Right lung (tissue), 5 donors: ENCODE results near the gene CLDN14. TPM values are rescaled to one million over a fixed set of nuclear protein-coding genes. Genes with fewer than 3 reads are reported as not detected.
"Not testable (repeated sequence)": the region's sequence is repeated elsewhere in the genome, so short reads cannot be mapped to it uniquely, and the experiment has no call there.

Experiments
- DNase-seq, 2 donors: peaks; one replicate each; pipeline ENCODE4 v3.0.0-alpha.2; 2013
- polyA plus RNA-seq, 5 donors: library from polyadenylated mRNA; unstranded; fragments of 120-200 nt; gene quantifications; one replicate each; pipeline versions ENCODE4 v1.2.1 to v1.2.3, GENCODE V29; 2013; ENCODE audit warnings: inconsistent platforms in 1 of 5, low replicate concordance in 1 of 5; ENCODE audit not compliant: insufficient read length in 5 of 5, insufficient read depth in 1 of 5

Gene CLDN14
- polyA plus RNA-seq, 5 donors, result 0.32 TPM; not detected in 4

DNA sequence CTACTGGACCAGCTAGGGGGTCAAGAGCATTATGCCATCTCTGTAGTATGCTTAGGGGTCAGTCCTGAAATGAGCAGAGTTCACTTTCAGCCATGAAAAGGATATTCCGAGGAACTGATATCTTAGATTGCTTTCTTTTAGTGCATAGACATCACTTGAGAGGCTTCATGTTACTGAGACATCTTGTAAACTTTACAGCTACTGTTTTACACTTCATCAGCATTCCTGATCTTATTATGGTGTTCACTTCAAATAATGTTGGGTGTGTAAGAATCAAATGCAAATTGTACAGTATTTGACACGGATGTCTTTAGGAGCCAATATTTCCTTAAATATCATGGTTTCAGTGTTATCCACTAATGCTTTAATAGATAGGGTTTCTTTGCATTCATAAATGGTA is 22.4 kb upstream of the CLDN14 start:
- no peak for DNase-seq

DNA sequence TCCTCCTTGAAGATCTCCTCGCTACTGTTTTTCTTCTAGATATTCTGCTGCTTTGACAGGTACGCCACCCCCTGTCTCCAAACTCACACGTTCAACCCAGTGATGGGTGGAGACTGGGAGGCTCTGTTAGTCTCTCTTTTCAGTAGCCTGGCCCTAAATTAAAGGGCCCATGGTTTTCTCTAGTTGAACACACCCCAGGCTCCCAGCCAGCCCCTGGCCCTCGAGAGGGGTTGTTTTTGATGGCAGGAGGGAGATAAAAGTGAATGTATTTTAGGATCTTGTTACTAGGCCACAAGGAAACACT is 21.6 kb upstream of the CLDN14 start:
- no peak for DNase-seq

DNA sequence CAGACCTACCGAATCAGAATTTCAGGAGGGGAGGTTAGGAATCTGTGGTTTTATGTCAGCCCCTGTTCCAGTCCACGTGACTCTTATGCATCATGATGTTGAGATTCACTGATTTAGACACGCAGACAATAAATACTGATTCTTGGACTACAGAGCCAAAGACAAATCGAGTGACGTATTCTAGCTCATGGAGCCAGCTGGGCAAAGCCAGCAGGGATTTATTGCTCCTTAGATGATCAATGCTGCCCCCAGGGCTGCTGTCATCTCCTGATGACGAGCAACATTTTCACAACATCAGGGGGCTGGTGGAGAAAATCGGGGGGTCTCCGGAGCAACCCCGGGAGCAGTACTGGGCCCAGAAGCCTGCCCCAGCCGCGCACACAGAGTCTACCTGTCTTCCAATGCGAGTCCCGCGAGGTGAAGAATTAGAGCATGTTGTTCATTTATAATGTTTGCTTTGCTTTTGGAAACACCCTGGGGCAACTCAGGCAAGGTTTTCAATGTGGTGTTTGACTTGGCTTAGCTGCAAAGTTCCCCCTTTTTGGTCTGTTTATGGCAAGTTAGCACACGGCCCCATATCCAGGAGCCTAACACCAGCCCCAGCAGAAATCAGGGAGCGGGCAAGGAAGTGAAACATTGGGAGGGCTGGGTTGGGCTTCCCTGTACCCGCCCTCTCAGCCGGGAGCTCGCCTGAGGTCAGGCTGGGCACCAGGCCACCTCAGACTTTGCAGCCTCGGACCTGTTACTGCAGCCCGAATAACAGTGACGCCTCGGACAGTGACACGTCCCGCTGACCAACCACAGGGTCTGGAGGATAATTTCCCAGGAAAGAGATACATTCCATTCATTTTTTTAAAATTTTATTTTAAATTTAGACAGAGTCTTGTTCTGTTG is 19.9 kb upstream of the CLDN14 start:
- no peak for DNase-seq

DNA sequence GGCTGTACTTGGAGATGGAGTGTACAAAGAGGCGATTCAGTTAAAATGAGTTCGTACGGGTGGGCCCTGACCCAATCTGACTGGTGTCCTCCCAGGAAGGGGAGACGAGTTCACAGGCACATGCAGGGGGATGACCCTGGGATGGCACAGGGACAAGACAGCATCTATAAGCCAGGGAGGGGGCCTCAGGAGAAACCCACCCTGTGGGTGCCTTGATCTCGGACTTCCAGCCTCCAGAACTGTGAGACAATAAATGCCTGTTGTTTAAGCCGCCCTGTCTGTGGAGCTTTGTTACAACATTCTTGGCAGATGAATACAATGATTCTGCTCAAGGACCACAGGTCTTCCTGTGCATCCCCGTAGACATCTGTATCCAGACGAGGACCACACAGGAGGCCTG is 14.6 kb upstream of the CLDN14 start:
- no peak for DNase-seq

DNA sequence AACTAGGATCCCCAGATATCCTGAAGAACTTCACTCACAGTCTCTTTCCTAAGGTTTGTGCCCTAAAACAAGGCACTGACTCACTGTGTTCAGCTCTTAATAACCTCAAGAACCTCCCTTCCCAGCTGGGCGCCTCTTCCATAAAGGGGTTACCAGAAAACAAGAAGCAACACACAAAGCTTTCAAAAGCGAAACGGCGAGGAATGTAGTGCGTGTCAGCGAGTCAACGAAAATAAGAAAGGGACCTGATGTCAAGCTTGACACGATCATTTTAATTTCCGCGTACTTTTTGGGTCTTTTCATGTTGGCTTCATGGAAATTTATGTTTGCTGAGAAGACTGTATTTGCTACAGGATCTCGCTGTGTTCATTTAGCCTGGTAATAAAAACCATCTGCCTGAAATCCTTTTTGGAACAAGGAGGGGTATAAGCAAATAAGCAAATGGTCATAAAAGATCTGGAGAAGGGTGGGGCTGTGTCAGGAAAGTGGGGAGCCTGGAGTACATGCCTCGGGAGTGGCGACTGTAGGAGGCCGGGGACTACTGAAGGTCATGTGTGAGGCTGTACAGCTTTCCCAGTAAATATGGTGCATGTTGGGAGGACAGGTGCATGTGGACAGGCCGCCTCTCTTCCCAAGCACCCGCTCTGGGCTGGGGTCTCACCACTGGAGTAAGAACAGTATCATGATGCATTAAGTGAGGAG is 11.4 kb upstream of the CLDN14 start:
- DNase-seq, result no peak

DNA sequence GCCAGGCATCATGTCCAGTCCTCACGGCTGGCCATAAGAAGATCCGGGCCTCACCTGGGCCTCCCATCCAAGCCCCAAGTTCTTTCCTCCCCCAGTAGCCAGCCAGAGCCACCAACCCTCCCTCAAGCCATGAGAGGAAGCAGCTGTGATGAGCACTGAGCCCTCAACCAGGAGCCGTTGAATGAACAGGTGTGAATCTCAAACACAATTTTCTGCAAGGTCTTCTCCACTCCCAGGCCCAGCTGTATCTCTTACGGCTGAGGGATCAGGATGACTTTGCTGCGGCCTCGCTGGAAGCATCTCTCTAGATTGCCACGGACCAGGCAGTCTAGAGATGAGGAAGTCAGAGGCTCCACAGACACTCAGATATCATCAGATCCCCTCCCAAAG is 9.8 kb upstream of the CLDN14 start:
- no peak for DNase-seq

DNA sequence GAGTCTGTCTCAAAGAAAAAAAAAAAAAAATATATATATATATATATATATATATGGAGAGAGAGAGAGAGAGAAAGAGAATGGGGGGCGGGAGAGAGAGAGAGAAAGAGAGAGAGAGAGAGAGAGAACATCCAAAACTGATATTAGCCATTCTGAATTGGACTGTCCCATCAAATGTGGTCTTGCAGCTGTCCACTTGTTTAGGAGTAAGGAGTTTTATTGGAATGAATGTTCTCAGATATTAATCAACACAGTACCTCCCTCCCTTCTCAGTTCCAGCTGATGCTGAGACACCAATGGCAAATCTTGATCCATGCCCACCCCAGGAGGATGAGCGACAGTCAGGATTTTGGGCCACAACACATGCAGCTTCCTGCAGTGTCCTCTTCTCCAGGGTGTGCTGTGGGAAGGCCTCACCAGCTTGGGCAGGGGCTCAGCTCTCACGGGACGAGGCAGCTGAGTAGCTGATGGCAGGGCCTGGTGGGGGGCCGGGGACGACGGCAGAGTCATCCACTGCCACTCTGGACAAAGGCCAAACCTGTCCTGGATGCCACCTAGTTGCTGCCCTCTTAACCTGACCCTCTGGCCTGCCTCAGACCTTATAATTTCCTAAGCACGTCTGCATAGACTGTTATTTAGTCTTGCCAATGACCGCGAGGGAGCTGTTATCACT is 9.3 kb upstream of the CLDN14 start:
- no peak for DNase-seq

DNA sequence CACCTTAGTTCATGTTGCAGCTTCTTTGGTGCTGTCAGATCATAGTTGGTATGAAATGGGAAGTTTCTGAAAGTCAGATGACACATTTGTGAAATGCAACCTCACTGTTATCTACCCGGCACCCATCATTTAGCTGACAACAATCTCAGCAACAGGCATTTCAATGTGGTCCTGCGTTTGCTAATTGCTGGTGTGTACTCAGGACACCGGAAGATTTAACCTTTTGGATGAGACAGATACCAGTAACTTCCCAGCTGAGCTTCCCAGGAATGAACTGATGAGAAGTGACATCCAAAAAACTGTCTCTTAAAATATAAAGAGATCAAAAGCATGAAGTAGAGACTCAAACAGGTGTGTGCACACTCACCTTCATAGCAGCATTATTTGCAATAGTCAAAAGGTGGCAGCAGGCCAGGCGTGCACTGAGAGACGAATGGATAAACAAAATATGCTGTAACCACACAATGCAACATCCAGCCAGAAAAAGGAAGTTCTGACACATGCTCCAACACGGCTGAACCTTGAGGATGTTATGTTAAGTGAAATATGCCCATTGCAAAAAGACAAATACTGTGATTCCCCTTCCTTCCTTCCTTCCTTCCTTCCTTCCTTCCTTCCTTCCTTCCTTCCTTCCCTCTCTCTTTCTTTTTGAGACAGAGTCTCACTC is 7.9 kb upstream of the CLDN14 start:
- DNase-seq, result no peak

DNA sequence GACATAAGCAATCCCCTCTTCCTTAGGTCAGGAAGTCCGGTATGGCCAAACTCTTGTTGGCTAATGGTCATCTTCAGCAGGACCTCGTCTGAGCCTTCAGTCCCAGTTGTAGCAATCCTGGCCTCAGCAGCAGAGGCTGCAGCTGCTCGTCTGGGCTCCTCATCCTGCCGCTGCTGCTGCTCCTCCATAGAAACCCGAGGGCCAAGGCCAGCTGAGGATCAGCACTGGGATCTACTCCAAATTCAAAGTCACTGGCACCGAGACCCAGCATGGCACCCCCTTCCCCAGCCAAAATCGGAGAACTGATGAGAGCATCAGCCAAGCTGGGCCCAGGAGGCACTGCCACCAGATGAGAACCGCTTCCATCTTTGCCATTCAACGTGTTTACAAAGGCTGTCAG is 6.3 kb upstream of the CLDN14 start:
- no peak for DNase-seq

DNA sequence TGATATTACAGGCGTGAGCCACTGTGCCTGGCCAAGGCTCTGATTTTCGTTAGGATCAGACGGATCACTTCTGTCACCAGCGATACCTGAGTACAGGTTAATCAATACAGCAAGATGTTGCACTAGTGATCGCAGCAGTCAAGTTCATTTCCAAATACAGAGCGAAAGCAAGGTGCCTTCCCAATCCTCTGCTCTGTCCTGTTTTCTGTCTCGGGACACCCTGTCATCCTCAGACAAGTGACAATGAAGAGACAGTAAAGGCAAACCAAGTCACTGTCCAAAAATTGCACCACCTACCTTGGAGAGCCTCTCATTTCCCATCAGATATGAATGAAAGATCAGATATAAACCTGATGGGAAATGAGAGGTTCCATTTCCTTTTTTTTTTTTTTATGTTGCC is 5.6 kb upstream of the CLDN14 start:
- no peak for DNase-seq

DNA sequence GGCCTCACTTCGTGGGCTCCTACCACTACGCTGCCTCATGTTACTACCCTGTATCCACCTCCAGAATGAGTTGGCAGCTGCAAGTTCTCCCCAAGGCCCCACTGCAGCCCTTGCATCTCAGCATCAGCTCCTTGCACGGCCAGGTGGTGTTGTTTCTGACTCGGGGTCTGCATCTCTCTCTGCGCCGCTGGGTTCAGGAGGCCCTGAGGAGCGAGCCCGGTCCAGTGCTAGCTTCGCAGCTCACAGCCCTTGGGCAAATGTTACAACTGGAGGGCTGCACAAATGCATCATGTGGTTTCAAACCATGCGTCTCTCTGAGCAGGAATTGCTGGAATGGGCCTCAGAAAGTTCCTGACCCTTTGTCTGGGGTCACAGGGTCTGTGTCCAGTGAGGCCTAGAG is 3.2 kb upstream of the CLDN14 start:
- DNase-seq, result no peak

DNA sequence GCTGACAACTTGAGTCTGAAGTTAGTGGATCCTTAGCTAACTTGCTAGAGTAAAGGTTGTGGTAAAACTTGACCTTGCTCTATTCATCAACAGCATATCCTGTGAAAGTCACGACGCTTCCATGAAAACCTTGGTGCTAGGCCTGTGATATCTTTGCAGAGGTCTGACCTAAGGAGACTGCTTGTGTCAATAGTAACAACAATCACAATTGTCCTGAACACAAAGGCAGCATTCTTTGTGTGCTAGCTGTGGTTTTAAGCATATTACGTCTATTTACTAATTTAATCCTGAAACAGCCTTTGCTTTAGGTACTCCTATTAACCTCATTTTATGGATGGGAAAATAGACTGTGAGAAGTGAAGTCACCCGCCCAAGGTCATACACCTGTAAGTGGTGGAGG is 2.8 kb upstream of the CLDN14 start:
- no peak for DNase-seq

- DNase-seq, result no peak
Observed at GRCh38 chr21:36482181-36482580, 2.3 kb upstream of the CLDN14 start.

DNA sequence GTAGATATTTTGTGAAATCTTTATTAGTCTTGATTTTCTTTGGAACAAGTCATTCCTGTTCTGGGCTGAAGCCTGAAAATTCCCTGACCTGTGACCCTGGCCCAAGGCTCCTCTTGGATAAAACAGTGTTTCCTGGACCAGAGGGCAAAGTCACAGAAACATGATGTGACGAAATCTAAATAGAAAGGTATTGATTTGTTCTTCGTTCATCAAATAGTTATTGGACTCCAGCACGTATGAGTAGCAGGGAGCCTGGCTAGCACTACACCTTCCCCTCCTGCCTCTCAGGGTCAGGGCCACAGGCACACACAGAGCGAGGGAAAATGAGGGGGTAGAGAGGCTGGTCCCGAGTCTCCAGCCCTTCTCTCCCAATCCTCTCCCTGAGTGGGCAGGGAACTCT is 1.7 kb upstream of the CLDN14 start:
- DNase-seq, result no peak

- DNase-seq, result no peak
Observed at GRCh38 chr21:36480618-36481017, 696 bp upstream of the CLDN14 start.

GRCh38 chr21:36478941-36479340 is 981 bp downstream of the CLDN14 start:
- DNase-seq, result no peak

DNA sequence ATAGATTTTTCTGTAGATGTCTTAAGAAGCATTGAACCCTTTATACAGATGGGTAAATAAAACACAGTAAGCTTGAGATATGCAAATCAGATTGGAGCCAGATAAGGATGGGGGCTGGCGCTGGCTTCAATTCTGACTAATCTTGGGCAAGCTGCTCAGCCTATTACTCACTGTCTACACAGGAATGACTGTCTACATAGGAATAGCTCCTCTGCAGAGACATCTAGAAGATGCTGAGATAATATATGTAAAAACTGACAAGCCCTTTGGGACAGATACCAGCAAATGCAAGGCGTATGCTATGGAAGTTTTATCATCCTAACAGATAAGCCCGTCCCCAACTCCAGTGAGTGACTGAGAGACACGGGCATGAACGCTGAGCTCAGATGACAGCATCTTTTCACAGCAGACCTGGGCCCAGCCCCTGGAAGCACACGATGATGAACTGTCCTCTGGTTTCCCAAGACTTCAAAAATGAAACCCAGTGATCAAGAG is 1.7 kb downstream of the CLDN14 start:
- no peak for DNase-seq

GRCh38 chr21:36477559-36477958 is 2.4 kb downstream of the CLDN14 start:
- no peak for DNase-seq

- no peak for DNase-seq
Observed at GRCh38 chr21:36477001-36477400, 2.9 kb downstream of the CLDN14 start.

- not testable (repeated sequence) for DNase-seq
Observed at GRCh38 chr21:36476541-36476940, 3.4 kb downstream of the CLDN14 start.

DNA sequence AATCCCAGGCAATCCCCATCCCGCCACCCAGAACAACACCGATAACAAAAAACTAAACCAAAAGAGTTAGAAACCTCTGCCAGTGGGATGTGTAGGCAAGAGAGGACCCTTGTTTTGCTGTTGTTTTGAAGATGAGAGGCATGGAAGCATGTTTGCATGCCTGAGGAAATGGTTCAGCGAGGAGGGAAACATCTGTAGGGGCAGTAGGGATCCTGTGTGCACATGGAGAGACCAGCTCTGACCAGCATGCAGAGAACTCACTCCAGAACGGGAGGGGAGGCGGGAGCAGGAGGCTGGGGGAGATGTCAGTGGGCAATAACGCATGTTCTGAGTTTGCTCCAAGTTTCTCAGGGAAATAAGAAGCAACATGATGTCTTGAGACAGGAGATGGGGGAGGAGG is 5.3 kb downstream of the CLDN14 start:
- DNase-seq, result no peak

DNA sequence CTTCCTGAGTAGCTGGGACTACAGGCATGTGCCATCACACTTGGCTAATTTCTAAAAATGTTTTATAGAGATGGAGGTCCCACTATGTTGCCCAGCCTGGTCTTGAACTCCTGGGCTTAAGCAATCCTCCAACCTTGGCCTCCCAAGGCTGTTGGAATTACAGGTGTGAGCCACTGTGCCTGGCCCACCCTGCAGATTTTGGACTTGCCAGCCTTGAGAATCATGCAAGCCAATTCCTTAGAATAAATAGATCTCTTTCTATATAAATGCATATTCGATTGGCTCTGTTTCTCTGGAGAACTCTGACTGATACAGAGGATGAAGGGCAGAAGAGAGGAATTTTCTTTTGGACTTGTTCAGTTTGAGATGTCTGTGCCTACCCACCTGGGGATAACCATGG is 6.7 kb downstream of the CLDN14 start:
- no peak for DNase-seq
